ENCODE results near the gene HTR6. TPM values are rescaled to one million over a fixed set of nuclear protein-coding genes. Genes with fewer than 3 reads are reported as not detected.

The HTR6 gene
- total and polyA plus RNA-seq, 9 donors: not detected

- DNase-seq: peak; percentile 54
- Histone ChIP-seq H3K36me3 (ENCODE audit: control insufficient read depth, insufficient read depth, low read length) (no peaks in the 10 kb centered on the region), H3K9me3 (replicated peaks; ENCODE audit: control insufficient read depth, low read depth, low read length) (no peaks in the 10 kb centered on the region), H3K4me1 (ENCODE audit: control insufficient read depth, insufficient read depth, low read length) (peaks cover 32% of the 10 kb centered on the region), H3K27ac (ENCODE audit: low read length) (peak overlapping the region; percentile 71), H3K4me3 (ENCODE audit: low read length) (peak overlapping the region; percentile 70), H3K27me3 (ENCODE audit: control insufficient read depth, insufficient read depth, low read length) (peaks cover 14% of the 10 kb centered on the region)
- WGBS (ENCODE audit: insufficient coverage): 21% methylated on average over 19 of the region's 30 CpGs
Measured at GRCh38 chr1:19645411-19646251, 19.0 kb upstream of the HTR6 start.

GRCh38 chr1:19646377-19647319 lies 18.0 kb upstream of the HTR6 start:
- 69% methylated on average over 5 of the region's 9 CpGs for WGBS (ENCODE audit: insufficient coverage)
- H3K27ac ChIP-seq (ENCODE audit: low read length): no peak overlapping the region
- DNase-seq: no peak
- H3K27me3 ChIP-seq (ENCODE audit: control insufficient read depth, insufficient read depth, low read length): peaks cover 14% of the 10 kb centered on the region
- peaks cover 34% of the 10 kb centered on the region for H3K4me1 ChIP-seq (ENCODE audit: control insufficient read depth, insufficient read depth, low read length)
- no peak overlapping the region for H3K4me3 ChIP-seq (ENCODE audit: low read length)
- no peaks in the 10 kb centered on the region for H3K36me3 ChIP-seq (ENCODE audit: control insufficient read depth, insufficient read depth, low read length)
- no peaks in the 10 kb centered on the region for H3K9me3 ChIP-seq (replicated peaks; ENCODE audit: control insufficient read depth, low read depth, low read length)

GRCh38 chr1:19647643-19648042 lies 17.0 kb upstream of the HTR6 start:
- DNase-seq: no peak
- no peak overlapping the region for H3K27ac ChIP-seq (ENCODE audit: low read length)
- H3K4me1 ChIP-seq (ENCODE audit: control insufficient read depth, insufficient read depth, low read length): peaks cover 37% of the 10 kb centered on the region

GRCh38 chr1:19648239-19648638 lies 16.4 kb upstream of the HTR6 start:
- Histone ChIP-seq H3K4me3 (ENCODE audit: low read length) (no peak overlapping the region), H3K27ac (ENCODE audit: low read length) (no peak overlapping the region), H3K9me3 (replicated peaks; ENCODE audit: control insufficient read depth, low read depth, low read length) (no peaks in the 10 kb centered on the region), H3K27me3 (ENCODE audit: control insufficient read depth, insufficient read depth, low read length) (peaks cover 11% of the 10 kb centered on the region), H3K36me3 (ENCODE audit: control insufficient read depth, insufficient read depth, low read length) (no peaks in the 10 kb centered on the region), H3K4me1 (ENCODE audit: control insufficient read depth, insufficient read depth, low read length) (peaks cover 35% of the 10 kb centered on the region)
- no peak for DNase-seq
- 74% methylated on average over 14 of the region's 14 CpGs for WGBS (ENCODE audit: insufficient coverage)

More at GRCh38 chr1:19647643-19648042, 17.0 kb upstream of the HTR6 start:
- H3K27me3 ChIP-seq (ENCODE audit: control insufficient read depth, insufficient read depth, low read length): peaks cover 14% of the 10 kb centered on the region
- no peaks in the 10 kb centered on the region for H3K9me3 ChIP-seq (replicated peaks; ENCODE audit: control insufficient read depth, low read depth, low read length)
- no peaks in the 10 kb centered on the region for H3K36me3 ChIP-seq (ENCODE audit: control insufficient read depth, insufficient read depth, low read length)
- H3K4me3 ChIP-seq (ENCODE audit: low read length): no peak overlapping the region
- WGBS (ENCODE audit: insufficient coverage): 49% methylated on average over 15 of the region's 16 CpGs

GRCh38 chr1:19648689-19649088 lies 16.0 kb upstream of the HTR6 start:
- WGBS (ENCODE audit: insufficient coverage): 69% methylated on average over 5 of the region's 11 CpGs
- Histone ChIP-seq H3K27me3 (ENCODE audit: control insufficient read depth, insufficient read depth, low read length) (peaks cover 6% of the 10 kb centered on the region), H3K4me1 (ENCODE audit: control insufficient read depth, insufficient read depth, low read length) (peaks cover 33% of the 10 kb centered on the region), H3K9me3 (replicated peaks; ENCODE audit: control insufficient read depth, low read depth, low read length) (no peaks in the 10 kb centered on the region), H3K27ac (ENCODE audit: low read length) (no peak overlapping the region), H3K4me3 (ENCODE audit: low read length) (no peak overlapping the region), H3K36me3 (ENCODE audit: control insufficient read depth, insufficient read depth, low read length) (no peaks in the 10 kb centered on the region)
- DNase-seq: no peak

GRCh38 chr1:19650416-19651140 lies 14.1 kb upstream of the HTR6 start:
- Histone ChIP-seq H3K27me3 (ENCODE audit: control insufficient read depth, insufficient read depth, low read length) (peaks cover 2% of the 10 kb centered on the region), H3K27ac (ENCODE audit: low read length) (no peak overlapping the region), H3K4me1 (ENCODE audit: control insufficient read depth, insufficient read depth, low read length) (peaks cover 25% of the 10 kb centered on the region), H3K4me3 (ENCODE audit: low read length) (no peak overlapping the region), H3K9me3 (replicated peaks; ENCODE audit: control insufficient read depth, low read depth, low read length) (no peaks in the 10 kb centered on the region), H3K36me3 (ENCODE audit: control insufficient read depth, insufficient read depth, low read length) (no peaks in the 10 kb centered on the region)
- 46% methylated on average over 3 of the region's 12 CpGs for WGBS (ENCODE audit: insufficient coverage)
- DNase-seq: no peak

- Histone ChIP-seq H3K4me3 (ENCODE audit: low read length) (no peak overlapping the region), H3K27ac (ENCODE audit: low read length) (no peak overlapping the region), H3K9me3 (replicated peaks; ENCODE audit: control insufficient read depth, low read depth, low read length) (no peaks in the 10 kb centered on the region), H3K36me3 (ENCODE audit: control insufficient read depth, insufficient read depth, low read length) (no peaks in the 10 kb centered on the region), H3K4me1 (ENCODE audit: control insufficient read depth, insufficient read depth, low read length) (peaks cover 18% of the 10 kb centered on the region), H3K27me3 (ENCODE audit: control insufficient read depth, insufficient read depth, low read length) (peaks cover 2% of the 10 kb centered on the region)
- peak; percentile 72 for DNase-seq
- 28% methylated on average over 5 of the region's 11 CpGs for WGBS (ENCODE audit: insufficient coverage)
Measured at GRCh38 chr1:19651141-19651737, 13.4 kb upstream of the HTR6 start.

- Histone ChIP-seq H3K9me3 (replicated peaks; ENCODE audit: control insufficient read depth, low read depth, low read length) (no peaks in the 10 kb centered on the region), H3K4me1 (ENCODE audit: control insufficient read depth, insufficient read depth, low read length) (peaks cover 16% of the 10 kb centered on the region), H3K27ac (ENCODE audit: low read length) (no peak overlapping the region), H3K36me3 (ENCODE audit: control insufficient read depth, insufficient read depth, low read length) (no peaks in the 10 kb centered on the region), H3K27me3 (ENCODE audit: control insufficient read depth, insufficient read depth, low read length) (no peaks in the 10 kb centered on the region), H3K4me3 (ENCODE audit: low read length) (no peak overlapping the region)
- no peak for DNase-seq
- WGBS (ENCODE audit: insufficient coverage): 60% methylated on average over 1 of the region's 5 CpGs
Measured at GRCh38 chr1:19654386-19654785, 10.3 kb upstream of the HTR6 start.

GRCh38 chr1:19654886-19655717 lies 9.6 kb upstream of the HTR6 start:
- 77% methylated on average over 8 of the region's 15 CpGs for WGBS (ENCODE audit: insufficient coverage)
- Histone ChIP-seq H3K4me3 (ENCODE audit: low read length) (no peak overlapping the region), H3K27ac (ENCODE audit: low read length) (no peak overlapping the region), H3K9me3 (replicated peaks; ENCODE audit: control insufficient read depth, low read depth, low read length) (no peaks in the 10 kb centered on the region), H3K4me1 (ENCODE audit: control insufficient read depth, insufficient read depth, low read length) (peaks cover 18% of the 10 kb centered on the region), H3K36me3 (ENCODE audit: control insufficient read depth, insufficient read depth, low read length) (no peaks in the 10 kb centered on the region), H3K27me3 (ENCODE audit: control insufficient read depth, insufficient read depth, low read length) (no peaks in the 10 kb centered on the region)
- no peak for DNase-seq

Data from muscle of leg (tissue), 11 donors.